ENCODE results near the gene APCDD1. TPM values are rescaled to one million over a fixed set of nuclear protein-coding genes. Genes with fewer than 3 reads are reported as not detected.
"Not testable (repeated sequence)": the region's sequence is repeated elsewhere in the genome, so short reads cannot be mapped to it uniquely, and the experiment has no call there.

The APCDD1 gene
- total and polyA plus RNA-seq, 2 of the 8 experiments (the other 6 are each of a cell fraction or from before 2014, with no cell fraction given) = 2.6 to 3.6 TPM

GRCh38 chr18:10505892-10506291, 51.5 kb downstream of the APCDD1 start:
- H3K56ac ChIP-seq (replicated peaks; ENCODE audit: insufficient read length, low read depth, low read length); H2BK15ac ChIP-seq (ENCODE audit: low read length); H3K4me1 ChIP-seq (replicated peaks in 1 of 4; ENCODE audit: control insufficient read depth in 3 of 4, insufficient read depth in 4 of 4, low read length in 3 of 4); H4K20me1 ChIP-seq (replicated peaks in 1 of 2; ENCODE audit: control insufficient read depth in 1 of 2, insufficient read depth in 2 of 2, low read length in 2 of 2); H3K4me2 ChIP-seq (ENCODE audit: insufficient read depth in 1 of 2, low read depth in 2 of 2, low read length in 2 of 2); H3K27ac ChIP-seq (ENCODE audit: low read depth, low read length); H3K79me1 ChIP-seq (ENCODE audit: low read depth, low read length); H4K8ac ChIP-seq (ENCODE audit: extremely low read depth, insufficient read depth, low read length); H3K18ac ChIP-seq (ENCODE audit: extremely low read depth, low read length); H4K91ac ChIP-seq (replicated peaks; ENCODE audit: insufficient read length, low read length); H3K79me2 ChIP-seq (ENCODE audit: control insufficient read depth in 1 of 2, insufficient read depth in 2 of 2, low read length in 2 of 2); H4K5ac ChIP-seq (ENCODE audit: insufficient read length, low read depth, low read length); H2AK5ac ChIP-seq (ENCODE audit: low read depth, low read length); H3K4ac ChIP-seq (replicated peaks; ENCODE audit: insufficient read length, low read depth, low read length); H3K14ac ChIP-seq (ENCODE audit: insufficient read length); H2BK5ac ChIP-seq (ENCODE audit: low read depth, low read length); FAIRE-seq; H2BK20ac ChIP-seq (ENCODE audit: low read length); DNase-seq (ENCODE audit: low read depth in 1 of 2, low spot score in 2 of 2); H3K9ac ChIP-seq (replicated peaks in 1 of 4; ENCODE audit: extremely low read depth in 1 of 4, low read depth in 3 of 4, low read length in 3 of 4); H3K27me3 ChIP-seq (replicated peaks in 1 of 4; ENCODE audit: control insufficient read depth in 3 of 4, extremely low read depth in 1 of 4, insufficient read depth in 3 of 4, low read length in 3 of 4); H2AFZ ChIP-seq (ENCODE audit: low read length); POLR2A ChIA-PET (ENCODE audit: partially characterized antibody); CTCF ChIA-PET (ENCODE audit: partially characterized antibody); H3K23ac ChIP-seq (ENCODE audit: insufficient read length); H3K4me3 ChIP-seq (ENCODE audit: extremely low read depth in 1 of 4, insufficient read depth in 2 of 4, low read depth in 3 of 4, low read length in 4 of 4); H3K36me3 ChIP-seq (ENCODE audit: control insufficient read depth in 2 of 4, insufficient read depth in 4 of 4, low read length in 3 of 4); H3K23me2 ChIP-seq (ENCODE audit: low read depth, low read length); H2BK12ac ChIP-seq (ENCODE audit: low read depth, low read length); H2BK120ac ChIP-seq (replicated peaks; ENCODE audit: low read depth, low read length): not testable (repeated sequence)
- H3K9me3 ChIP-seq (ENCODE audit: insufficient read depth in 2 of 2, low read depth in 1 of 2, low read length in 1 of 2) = peaks cover 15 to 27% of the 10 kb centered on the region in 2 experiments
- 87% methylated on average over 8 of the region's 19 CpGs; no CpG with 5 or more reads in 1 of the 2 experiments for WGBS, 2 experiments (ENCODE audit: extremely low coverage in 1 of 2, insufficient coverage in 1 of 2, insufficient read length in 1 of 2, insufficient replicate concordance in 2 of 2, low coverage in 1 of 2, low lambda C conversion rate in 2 of 2, missing lambda C conversion rate in 1 of 2)

All from H1 (cell line).